HL-60/S4 treated with retinoic acid at 250 ng/mL for 4 days and 3 days (cell line): ENCODE results near the gene LYPLAL1.

Experiments used
- in situ Hi-C: fragments of 300-500 bp; cut with MboI; formaldehyde crosslinking; loops from 2 replicates; pipeline ENCODE4 v1.7.0; 2022; ENCODE audit warnings: low sequenced_read_pairs

The LYPLAL1 gene

GRCh38 chr1:219173758-219174459, at the start of gene LYPLAL1:
Gene LYPLAL1, plus strand, starts transcription at chr1:219173878. Its CDS starts 13 bp downstream, at chr1:219173891.
- in situ Hi-C loops, result no loop called here

GRCh38 chr1:219124163-219124562, 49.5 kb upstream of the LYPLAL1 start:
- in situ Hi-C loops, result no loop called here

- in situ Hi-C loops, result no loop called here
Observed at GRCh38 chr1:219125342-219125741, 48.3 kb upstream of the LYPLAL1 start.

GRCh38 chr1:219126377-219126776, 47.3 kb upstream of the LYPLAL1 start:
- in situ Hi-C loops, result no loop called here

GRCh38 chr1:219128957-219129356, 44.7 kb upstream of the LYPLAL1 start:
- in situ Hi-C loops, result no loop called here

- in situ Hi-C loops, result no loop called here
Observed at GRCh38 chr1:219130366-219130935, 43.2 kb upstream of the LYPLAL1 start.

GRCh38 chr1:219132939-219133338, 40.7 kb upstream of the LYPLAL1 start:
- in situ Hi-C loops, result no loop called here

- in situ Hi-C loops, result no loop called here
Observed at GRCh38 chr1:219138747-219139146, 34.9 kb upstream of the LYPLAL1 start.

- in situ Hi-C loops, result no loop called here
Observed at GRCh38 chr1:219140303-219140877, 33.3 kb upstream of the LYPLAL1 start.

GRCh38 chr1:219143735-219144134, 29.9 kb upstream of the LYPLAL1 start:
- in situ Hi-C loops, result no loop called here

- in situ Hi-C loops, result no loop called here
Observed at GRCh38 chr1:219144658-219145315, 28.9 kb upstream of the LYPLAL1 start.

GRCh38 chr1:219147571-219148019, 26.1 kb upstream of the LYPLAL1 start:
- in situ Hi-C loops, result no loop called here

GRCh38 chr1:219149009-219149577, 24.6 kb upstream of the LYPLAL1 start:
- in situ Hi-C loops, result no loop called here

GRCh38 chr1:219149953-219150352, 23.7 kb upstream of the LYPLAL1 start:
- in situ Hi-C loops, result no loop called here

- in situ Hi-C loops, result no loop called here
Observed at GRCh38 chr1:219150913-219151312, 22.8 kb upstream of the LYPLAL1 start.

- in situ Hi-C loops, result no loop called here
Observed at GRCh38 chr1:219151467-219151866, 22.2 kb upstream of the LYPLAL1 start.

GRCh38 chr1:219152751-219153150, 20.9 kb upstream of the LYPLAL1 start:
- in situ Hi-C loops, result no loop called here

GRCh38 chr1:219153723-219154122, 20.0 kb upstream of the LYPLAL1 start:
- in situ Hi-C loops, result no loop called here

GRCh38 chr1:219155135-219155534, 18.5 kb upstream of the LYPLAL1 start:
- in situ Hi-C loops, result no loop called here

- in situ Hi-C loops, result no loop called here
Observed at GRCh38 chr1:219159946-219160645, 13.6 kb upstream of the LYPLAL1 start.

- in situ Hi-C loops, result no loop called here
Observed at GRCh38 chr1:219160967-219161366, 12.7 kb upstream of the LYPLAL1 start.
